ENCODE data around the gene ATP5MC2. TPM values are rescaled to one million over a fixed set of nuclear protein-coding genes. Genes with fewer than 3 reads are reported as not detected.

The ATP5MC2 gene
- total RNA-seq, 1 donor from 2014 or later, result 283 TPM

GRCh38 chr12:53624956-53625355 is 50.9 kb downstream of the ATP5MC2 start:
- Mint-ChIP-seq H3K36me3 (ENCODE audit: unreplicated experiment) (no peaks in the 10 kb centered on the region), H3K9me3 (ENCODE audit: unreplicated experiment) (peaks cover 6% of the 10 kb centered on the region), H3K4me3 (ENCODE audit: unreplicated experiment) (peak overlapping the region; percentile 100), H3K27ac (ENCODE audit: unreplicated experiment) (peak overlapping the region; percentile 93), H3K4me1 (ENCODE audit: low read depth, unreplicated experiment) (peaks cover 20% of the 10 kb centered on the region), H3K27me3 (ENCODE audit: unreplicated experiment) (peaks cover 9% of the 10 kb centered on the region)
- no peak for DNase-seq
- no peak for TF ChIP-seq CTCF (IDR thresholded peaks at IDR 0.05; ENCODE audit: partially characterized antibody, unreplicated experiment)

GRCh38 chr12:53624458-53624857 is 51.4 kb downstream of the ATP5MC2 start:
- DNase-seq, result no peak
- Mint-ChIP-seq H3K36me3 (ENCODE audit: unreplicated experiment) (no peaks in the 10 kb centered on the region), H3K27ac (ENCODE audit: unreplicated experiment) (peak overlapping the region; percentile 17), H3K27me3 (ENCODE audit: unreplicated experiment) (peaks cover 9% of the 10 kb centered on the region), H3K4me3 (ENCODE audit: unreplicated experiment) (peak overlapping the region; percentile 100), H3K4me1 (ENCODE audit: low read depth, unreplicated experiment) (peaks cover 20% of the 10 kb centered on the region), H3K9me3 (ENCODE audit: unreplicated experiment) (peaks cover 6% of the 10 kb centered on the region)
- TF ChIP-seq CTCF (IDR thresholded peaks at IDR 0.05; ENCODE audit: partially characterized antibody, unreplicated experiment), result no peak

DNA sequence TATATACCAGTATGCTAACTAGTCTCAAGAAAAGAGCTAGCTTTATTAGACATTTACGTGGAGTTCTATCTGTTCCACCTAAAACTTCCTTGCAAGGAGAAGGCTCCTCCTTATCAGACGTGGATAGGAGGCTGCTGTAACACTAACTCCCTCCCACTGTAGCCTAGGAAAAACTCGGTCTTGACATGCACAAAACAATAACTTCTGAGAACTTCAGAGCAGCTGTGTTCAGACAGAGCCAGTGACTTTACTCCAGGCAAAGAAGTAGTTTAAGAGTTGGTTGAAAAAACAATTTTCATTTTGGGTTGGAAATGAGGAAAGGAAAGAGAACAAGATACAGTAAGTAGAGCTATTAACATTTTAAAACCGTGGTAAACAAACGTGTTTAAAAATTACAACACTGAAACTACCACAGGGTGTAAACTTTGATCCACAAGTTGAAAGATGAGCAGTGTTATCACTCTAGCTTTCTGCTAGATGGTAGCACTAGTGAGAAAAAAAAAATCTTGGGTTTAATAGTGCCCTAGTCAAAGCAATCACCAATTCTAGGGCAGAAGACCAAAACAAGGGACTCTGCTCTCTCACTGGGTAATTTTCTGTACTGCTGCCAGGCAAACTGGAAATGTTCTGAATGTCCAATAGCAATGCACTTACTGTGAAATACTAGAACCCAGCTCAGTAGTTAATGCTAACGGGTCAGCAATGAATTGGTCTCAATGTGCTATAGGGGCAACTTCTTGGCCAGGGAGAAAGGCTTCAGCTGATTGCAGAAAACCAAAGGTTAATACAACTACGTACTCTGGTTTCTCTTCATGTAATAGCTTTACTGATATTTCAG is 52.1 kb downstream of the ATP5MC2 start:
- Mint-ChIP-seq H3K4me3 (ENCODE audit: unreplicated experiment) (peak overlapping the region; percentile 100), H3K27me3 (ENCODE audit: unreplicated experiment) (peaks cover 9% of the 10 kb centered on the region), H3K4me1 (ENCODE audit: low read depth, unreplicated experiment) (peaks cover 20% of the 10 kb centered on the region), H3K27ac (ENCODE audit: unreplicated experiment) (no peak overlapping the region), H3K36me3 (ENCODE audit: unreplicated experiment) (no peaks in the 10 kb centered on the region), H3K9me3 (ENCODE audit: unreplicated experiment) (peaks cover 6% of the 10 kb centered on the region)
- TF ChIP-seq CTCF (IDR thresholded peaks at IDR 0.05; ENCODE audit: partially characterized antibody, unreplicated experiment), result no peak
- DNase-seq, result no peak

DNA sequence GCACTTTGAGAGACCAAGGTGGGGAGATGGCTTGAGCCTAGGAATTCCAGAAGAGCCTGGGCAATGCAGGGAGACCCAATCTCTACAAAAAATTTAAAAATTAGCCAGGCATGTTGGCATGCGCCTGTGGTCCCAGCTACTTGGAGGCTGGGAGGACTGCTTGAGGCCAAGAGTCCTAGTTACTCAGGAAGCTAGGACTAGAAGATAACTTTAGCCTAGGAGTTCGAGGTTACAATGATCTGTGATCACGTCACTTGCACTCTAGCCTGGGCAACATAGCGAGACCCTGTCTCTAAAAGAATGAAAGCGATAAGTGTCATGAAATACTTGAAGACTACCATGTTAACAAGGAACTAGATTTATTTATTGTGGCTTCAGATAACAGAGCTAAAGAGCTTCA is 53.2 kb downstream of the ATP5MC2 start:
- no peaks in the 10 kb centered on the region for H3K36me3 Mint-ChIP-seq (ENCODE audit: unreplicated experiment)
- H3K27ac Mint-ChIP-seq (ENCODE audit: unreplicated experiment), result no peak overlapping the region
- peaks cover 20% of the 10 kb centered on the region for H3K4me1 Mint-ChIP-seq (ENCODE audit: low read depth, unreplicated experiment)
- DNase-seq, result no peak
- TF ChIP-seq CTCF (IDR thresholded peaks at IDR 0.05; ENCODE audit: partially characterized antibody, unreplicated experiment), result no peak
- no peak overlapping the region for H3K4me3 Mint-ChIP-seq (ENCODE audit: unreplicated experiment)
- H3K27me3 Mint-ChIP-seq (ENCODE audit: unreplicated experiment), result peaks cover 9% of the 10 kb centered on the region
- peaks cover 6% of the 10 kb centered on the region for H3K9me3 Mint-ChIP-seq (ENCODE audit: unreplicated experiment)

DNA sequence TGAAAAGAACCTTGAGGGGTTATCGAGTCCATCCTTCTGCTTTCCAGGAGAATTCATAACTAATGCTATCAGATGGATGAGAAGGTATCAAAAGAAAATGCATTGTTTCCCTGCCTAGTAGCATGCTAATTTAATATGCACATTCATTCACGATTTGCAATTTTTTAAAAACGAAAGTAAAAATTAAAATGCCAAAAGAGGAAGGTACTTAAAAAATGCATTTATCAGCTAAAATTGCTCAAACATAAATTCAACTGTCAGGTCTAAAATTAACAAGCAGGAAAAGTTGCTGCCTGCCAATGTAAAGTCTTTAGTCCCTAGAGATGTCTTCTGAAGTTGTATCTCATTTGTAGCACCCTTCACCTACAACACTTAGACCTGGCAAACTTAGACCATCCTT is 57.6 kb downstream of the ATP5MC2 start:
- Mint-ChIP-seq H3K4me3 (ENCODE audit: unreplicated experiment) (no peak overlapping the region), H3K9me3 (ENCODE audit: unreplicated experiment) (no peaks in the 10 kb centered on the region), H3K36me3 (ENCODE audit: unreplicated experiment) (no peaks in the 10 kb centered on the region), H3K27me3 (ENCODE audit: unreplicated experiment) (peaks cover 2% of the 10 kb centered on the region), H3K4me1 (ENCODE audit: low read depth, unreplicated experiment) (no peaks in the 10 kb centered on the region), H3K27ac (ENCODE audit: unreplicated experiment) (no peak overlapping the region)
- DNase-seq, result no peak
- TF ChIP-seq CTCF (IDR thresholded peaks at IDR 0.05; ENCODE audit: partially characterized antibody, unreplicated experiment), result no peak
